ENCODE results near the gene PLA2G6. TPM values are rescaled to one million over a fixed set of nuclear protein-coding genes. Genes with fewer than 3 reads are reported as not detected.

Gene PLA2G6
- total and polyA plus RNA-seq, 9 of the 15 experiments (the other 6 are each of a cell fraction or from before 2014, with no cell fraction given), result 0.11 to 12.2 (median 9.7) TPM

GRCh38 chr22:38069372-38070249 is 112.0 kb downstream of the PLA2G6 start (continued):
- TF ChIP-seq TAF9B (IDR thresholded peaks at IDR 0.05; ENCODE audit: partially characterized antibody) (no peak), KAT8 (IDR thresholded peaks at IDR 0.05; ENCODE audit: low read depth) (no peak), PCBP1 (IDR thresholded peaks at IDR 0.05; ENCODE audit: low read depth, low read length, poor library complexity, severe bottlenecking) (no peak), KLF1 (tag; IDR thresholded peaks at IDR 0.05) (no peak), BMI1 (IDR thresholded peaks at IDR 0.05; ENCODE audit: low read length) (no peak), TRIM24 (IDR thresholded peaks at IDR 0.05) (no peak), ZNF143 (CRISPR knock-in tag; IDR thresholded peaks at IDR 0.05) (no peak), CHD7 (IDR thresholded peaks at IDR 0.05; ENCODE audit: low read depth, low read length) (no peak), ZNF76 (CRISPR knock-in tag; IDR thresholded peaks at IDR 0.05; ENCODE audit: borderline replicate concordance) (no peak), ZBTB17 (CRISPR knock-in tag; IDR thresholded peaks at IDR 0.05) (no peak), BCOR (IDR thresholded peaks at IDR 0.05) (no peak), IRF1 (CRISPR knock-in tag; IDR thresholded peaks at IDR 0.05; ENCODE audit: borderline replicate concordance) (no peak), CSDE1 (IDR thresholded peaks at IDR 0.05) (no peak)
- TF ChIP-seq, protein P1, sequence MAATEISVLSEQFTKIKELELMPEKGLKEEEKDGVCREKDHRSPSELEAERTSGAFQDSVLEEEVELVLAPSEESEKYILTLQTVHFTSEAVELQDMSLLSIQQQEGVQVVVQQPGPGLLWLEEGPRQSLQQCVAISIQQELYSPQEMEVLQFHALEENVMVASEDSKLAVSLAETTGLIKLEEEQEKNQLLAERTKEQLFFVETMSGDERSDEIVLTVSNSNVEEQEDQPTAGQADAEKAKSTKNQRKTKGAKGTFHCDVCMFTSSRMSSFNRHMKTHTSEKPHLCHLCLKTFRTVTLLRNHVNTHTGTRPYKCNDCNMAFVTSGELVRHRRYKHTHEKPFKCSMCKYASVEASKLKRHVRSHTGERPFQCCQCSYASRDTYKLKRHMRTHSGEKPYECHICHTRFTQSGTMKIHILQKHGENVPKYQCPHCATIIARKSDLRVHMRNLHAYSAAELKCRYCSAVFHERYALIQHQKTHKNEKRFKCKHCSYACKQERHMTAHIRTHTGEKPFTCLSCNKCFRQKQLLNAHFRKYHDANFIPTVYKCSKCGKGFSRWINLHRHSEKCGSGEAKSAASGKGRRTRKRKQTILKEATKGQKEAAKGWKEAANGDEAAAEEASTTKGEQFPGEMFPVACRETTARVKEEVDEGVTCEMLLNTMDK (IDR thresholded peaks at IDR 0.05; ENCODE audit: borderline replicate concordance, insufficient read depth, low read depth, low read length, poor library complexity, severe bottlenecking), result no peak

Data from K562 (cell line).